H9 (cell line): ENCODE measurements around the gene COL4A1. TPM values are rescaled to one million over a fixed set of nuclear protein-coding genes. Genes with fewer than 3 reads are reported as not detected.

ENCODE experiments used
- DNase-seq: peaks from one replicate; pipeline ENCODE4 v3.0.0-alpha.2; 2017
- H2AFZ ChIP-seq: one replicate; pipeline ENCODE4 v1.6.1; 2013; ENCODE audit warnings: mild to moderate bottlenecking, low read length, control low read depth, moderate library complexity
- H2AK5ac ChIP-seq: 2 replicates; pipeline ENCODE4 v1.6.1; 2013; ENCODE audit warnings: low read length, control low read depth, mixed read lengths; ENCODE audit not compliant: insufficient read length
- H2BK120ac ChIP-seq: one replicate; pipeline ENCODE4 v1.6.1; 2013; ENCODE audit warnings: low read depth, mild to moderate bottlenecking, low read length, control low read depth, inconsistent platforms; ENCODE audit not compliant: poor library complexity, severe bottlenecking
- H2BK12ac ChIP-seq: 2 replicates; pipeline ENCODE4 v1.6.1; 2013; ENCODE audit warnings: low read length, control low read depth, mixed read lengths, low read depth; ENCODE audit not compliant: insufficient read length
- H2BK15ac ChIP-seq: 2 replicates; pipeline ENCODE4 v1.6.1; 2013; ENCODE audit warnings: low read depth, low read length, control low read depth
- H2BK20ac ChIP-seq: one replicate; pipeline ENCODE4 v1.6.1; 2013; ENCODE audit warnings: low read depth, mild to moderate bottlenecking, low read length, control low read depth, inconsistent platforms; ENCODE audit not compliant: poor library complexity, severe bottlenecking
- H2BK5ac ChIP-seq: 2 replicates; pipeline ENCODE4 v1.6.1; 2013; ENCODE audit warnings: low read length, control low read depth, mixed read lengths; ENCODE audit not compliant: insufficient read length
- H3K14ac ChIP-seq: 2 replicates; pipeline ENCODE4 v1.6.1; 2013; ENCODE audit warnings: low read length, control low read depth; ENCODE audit not compliant: insufficient read depth
- H3K18ac ChIP-seq: 2 replicates; pipeline ENCODE4 v1.6.1; 2013; ENCODE audit warnings: low read depth, mild to moderate bottlenecking, mixed read lengths, low read length, control low read depth; ENCODE audit not compliant: insufficient read length
- H3K23ac ChIP-seq: 2 replicates; pipeline ENCODE4 v1.6.1; 2013; ENCODE audit warnings: low read length, control low read depth, mixed read lengths, low read depth; ENCODE audit not compliant: insufficient read length
- H3K23me2 ChIP-seq: 2 replicates; pipeline ENCODE4 v1.6.1; 2013; ENCODE audit warnings: low read depth, mild to moderate bottlenecking, mixed read lengths, low read length, control low read depth; ENCODE audit not compliant: insufficient read length, poor library complexity, severe bottlenecking
- H3K27ac ChIP-seq: 2 replicates; pipeline ENCODE4 v1.5.1; 2013; ENCODE audit warnings: low read length, control low read depth, mixed read lengths, low read depth; ENCODE audit not compliant: insufficient read length
- H3K27me3 ChIP-seq: 2 replicates; pipeline ENCODE4 v1.6.1; 2013; ENCODE audit warnings: low read length, control low read depth, inconsistent platforms; ENCODE audit not compliant: insufficient read depth
- H3K4ac ChIP-seq: 2 replicates; pipeline ENCODE4 v1.6.1; 2013; ENCODE audit warnings: low read depth, mild to moderate bottlenecking, control low read depth, inconsistent platforms, low read length, moderate library complexity
- H3K4me1 ChIP-seq: 2 replicates; pipeline ENCODE4 v1.6.1; 2013; ENCODE audit warnings: low read length, control low read depth, inconsistent platforms; ENCODE audit not compliant: insufficient read depth
- H3K4me2 ChIP-seq: 2 replicates; pipeline ENCODE4 v1.6.1; 2013; ENCODE audit warnings: low read length, control low read depth, mixed read lengths; ENCODE audit not compliant: insufficient read length, insufficient read depth
- H3K56ac ChIP-seq: 2 replicates; pipeline ENCODE4 v1.6.1; 2013; ENCODE audit warnings: low read depth, mild to moderate bottlenecking, mixed read lengths, low read length, control low read depth; ENCODE audit not compliant: insufficient read length
- H3K79me1 ChIP-seq: 2 replicates; pipeline ENCODE4 v1.6.1; 2013; ENCODE audit warnings: low read depth, mild to moderate bottlenecking, moderate library complexity, low read length, control low read depth, inconsistent platforms; ENCODE audit not compliant: insufficient read depth, poor library complexity, severe bottlenecking
- H3K79me2 ChIP-seq: 2 replicates; pipeline ENCODE4 v1.6.1; 2013; ENCODE audit warnings: low read length, control low read depth, inconsistent platforms; ENCODE audit not compliant: insufficient read depth
- H3K9ac ChIP-seq: 2 replicates; pipeline ENCODE4 v1.6.1; 2013; ENCODE audit warnings: low read length, control low read depth, mixed read lengths; ENCODE audit not compliant: insufficient read length; ENCODE audit errors: extremely low read depth
- H3K9me3 ChIP-seq: one replicate; pipeline ENCODE4 v1.6.1; 2013; ENCODE audit warnings: low read depth, low read length, inconsistent platforms; ENCODE audit not compliant: control insufficient read depth
- H3T11ph ChIP-seq: one replicate; pipeline ENCODE4 v1.6.1; 2013; ENCODE audit warnings: mild to moderate bottlenecking, low read length, control low read depth, inconsistent platforms
- H4K20me1 ChIP-seq: one replicate; pipeline ENCODE4 v1.6.1; 2013; ENCODE audit not compliant: control insufficient read depth, insufficient read length, insufficient read depth
- H4K5ac ChIP-seq: 2 replicates; pipeline ENCODE4 v1.6.1; 2013; ENCODE audit warnings: low read depth, mild to moderate bottlenecking, mixed read lengths, low read length, control low read depth; ENCODE audit not compliant: insufficient read length
- H4K8ac ChIP-seq: replicated peaks from 2 replicates; pipeline ENCODE4 v1.6.1; 2013; ENCODE audit warnings: low read length, control low read depth, mixed read lengths, low read depth; ENCODE audit not compliant: insufficient read length
- H4K91ac ChIP-seq: 2 replicates; pipeline ENCODE4 v1.6.1; 2013; ENCODE audit warnings: low read depth, mild to moderate bottlenecking, moderate library complexity, mixed read lengths, low read length, control low read depth; ENCODE audit not compliant: insufficient read length
- H3K27ac Mint-ChIP-seq, 3 experiments: 2 replicates in 2 of 3; 3 replicates in 1 of 3; pipeline ENCODE4 v1.8.0; 2020 to 2021; ENCODE audit warnings: mixed read lengths in 3 of 3, mild to moderate bottlenecking in 1 of 3, moderate library complexity in 1 of 3
- H3K27me3 Mint-ChIP-seq: 2 replicates; pipeline ENCODE4 v1.8.0; 2021; ENCODE audit warnings: low read depth, mild to moderate bottlenecking, moderate library complexity, mixed read lengths
- H3K36me3 Mint-ChIP-seq, 3 experiments: 2 replicates in 2 of 3; 3 replicates in 1 of 3; pipeline ENCODE4 v1.8.0; 2020 to 2021; ENCODE audit warnings: low read depth in 3 of 3, mixed read lengths in 3 of 3; ENCODE audit not compliant: insufficient read depth in 1 of 3
- H3K4me1 Mint-ChIP-seq, 2 experiments: 2 replicates each; pipeline ENCODE4 v1.8.0; 2020; ENCODE audit warnings: mixed read lengths in 2 of 2
- H3K4me3 Mint-ChIP-seq, 2 experiments: 2 replicates in 1 of 2; 3 replicates in 1 of 2; pipeline ENCODE4 v1.8.0; 2020 to 2021; ENCODE audit warnings: mild to moderate bottlenecking in 2 of 2, mixed read lengths in 2 of 2, moderate library complexity in 1 of 2
- H3K9me3 Mint-ChIP-seq, 2 experiments: 2 replicates in 1 of 2; 3 replicates in 1 of 2; pipeline ENCODE4 v1.8.0; 2020; ENCODE audit warnings: mild to moderate bottlenecking in 2 of 2, mixed read lengths in 2 of 2, moderate library complexity in 1 of 2
- WGBS: extraction: QIAGEN DNeasy Blood & Tissue Kit; methylation state at CpG from one replicate; pipeline ENCODE4 v1.1.7; 2013; ENCODE audit warnings: missing lambda C conversion rate, low lambda C conversion rate, mixed read lengths; ENCODE audit not compliant: insufficient read length; ENCODE audit errors: extremely low coverage; 5-methylcytosine and 5-hydroxymethylcytosine counted together
- total RNA-seq: library from RNA; stranded (reverse); gene quantifications from 2 replicates; pipeline ENCODE4 v1.2.1, GENCODE V29; 2021
- TF ChIP-seq, protein P1 (sequence below): fragments of 200-600 bp; sonication (generic); conservative IDR thresholded peaks from 3 replicates; pipeline ENCODE4 v1.8.0; 2021; ENCODE audit warnings: antibody characterized with exemption, mild to moderate bottlenecking

Gene COL4A1
- total RNA-seq, 1 experiment from 2014 or later, result 73.1 TPM

DNA sequence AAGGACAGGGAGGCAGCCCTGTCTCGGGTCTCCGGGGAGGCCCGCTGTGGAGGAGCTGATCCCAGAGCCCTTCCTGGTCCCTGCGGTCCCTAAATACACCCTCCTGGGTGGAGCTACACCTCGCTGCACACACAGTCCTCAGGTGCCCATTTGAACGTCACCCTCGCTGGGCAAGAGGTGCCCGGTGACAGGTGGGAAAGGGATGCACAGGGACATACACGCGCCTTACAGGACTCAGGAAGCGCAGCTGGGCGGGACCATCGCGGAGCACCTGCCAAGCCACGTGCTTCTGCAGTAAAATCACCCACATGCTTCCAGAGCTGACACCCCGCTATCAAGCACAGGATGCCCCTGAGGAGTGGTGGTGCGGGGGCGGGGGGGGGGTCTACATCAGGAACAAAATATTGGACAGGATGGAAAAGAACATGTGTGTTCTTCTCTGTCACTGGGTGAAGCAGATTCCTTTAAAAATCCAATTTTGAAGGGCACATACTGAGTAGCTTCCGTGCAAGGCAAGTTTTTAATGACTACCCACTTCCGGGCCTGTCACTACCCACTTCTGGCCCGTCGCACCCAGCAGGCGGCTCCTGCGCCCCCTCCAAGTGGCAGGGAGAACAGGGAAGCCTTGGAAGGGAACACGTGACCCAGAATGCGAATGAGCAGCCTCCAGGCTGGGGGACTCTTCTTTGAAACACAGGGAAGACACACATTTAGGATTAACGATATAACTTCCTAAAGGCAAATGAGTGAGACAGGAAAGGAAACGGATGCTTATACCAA lies 78.9 kb downstream of the COL4A1 start:
- Histone ChIP-seq H3K9ac (no peak overlapping the region), H2BK120ac (no peak overlapping the region), H4K5ac (no peak overlapping the region), H3K23ac (no peak overlapping the region), H3K56ac (no peak overlapping the region), H3K79me1 (no peaks in the 10 kb centered on the region), H2AFZ (no peak overlapping the region), H3K9me3 (no peaks in the 10 kb centered on the region), H2AK5ac (no peak overlapping the region), H3K4me1 (no peaks in the 10 kb centered on the region; the same call in 1 of the 2 replicates), H3K79me2 (no peaks in the 10 kb centered on the region), H4K91ac (no peak overlapping the region), H2BK5ac (no peak overlapping the region), H3K4me2 (no peak overlapping the region), H3K4ac (no peak overlapping the region), H3K23me2 (no peaks in the 10 kb centered on the region), H2BK15ac (no peak overlapping the region), H4K20me1 (no peaks in the 10 kb centered on the region), H3K27ac (no peak overlapping the region), H3K18ac (no peak overlapping the region), H4K8ac (no peak overlapping the region), H2BK20ac (no peak overlapping the region), H2BK12ac (no peak overlapping the region), H3K27me3 (no peaks in the 10 kb centered on the region), H3K14ac (no peak overlapping the region; the same call in 1 of the 2 replicates), H3T11ph (no peak overlapping the region)
- peaks cover 0 to 10% of the 10 kb centered on the region in 2 experiments; a peak in 2 of 4 replicates for H3K4me1 Mint-ChIP-seq
- no peaks in the 10 kb centered on the region for H3K27me3 Mint-ChIP-seq
- WGBS, result no CpG with 5 or more reads among the region's 28 CpGs
- no peak for DNase-seq
- TF ChIP-seq, protein P1, sequence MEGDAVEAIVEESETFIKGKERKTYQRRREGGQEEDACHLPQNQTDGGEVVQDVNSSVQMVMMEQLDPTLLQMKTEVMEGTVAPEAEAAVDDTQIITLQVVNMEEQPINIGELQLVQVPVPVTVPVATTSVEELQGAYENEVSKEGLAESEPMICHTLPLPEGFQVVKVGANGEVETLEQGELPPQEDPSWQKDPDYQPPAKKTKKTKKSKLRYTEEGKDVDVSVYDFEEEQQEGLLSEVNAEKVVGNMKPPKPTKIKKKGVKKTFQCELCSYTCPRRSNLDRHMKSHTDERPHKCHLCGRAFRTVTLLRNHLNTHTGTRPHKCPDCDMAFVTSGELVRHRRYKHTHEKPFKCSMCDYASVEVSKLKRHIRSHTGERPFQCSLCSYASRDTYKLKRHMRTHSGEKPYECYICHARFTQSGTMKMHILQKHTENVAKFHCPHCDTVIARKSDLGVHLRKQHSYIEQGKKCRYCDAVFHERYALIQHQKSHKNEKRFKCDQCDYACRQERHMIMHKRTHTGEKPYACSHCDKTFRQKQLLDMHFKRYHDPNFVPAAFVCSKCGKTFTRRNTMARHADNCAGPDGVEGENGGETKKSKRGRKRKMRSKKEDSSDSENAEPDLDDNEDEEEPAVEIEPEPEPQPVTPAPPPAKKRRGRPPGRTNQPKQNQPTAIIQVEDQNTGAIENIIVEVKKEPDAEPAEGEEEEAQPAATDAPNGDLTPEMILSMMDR, result no peak
- H3K27ac Mint-ChIP-seq, result no peak overlapping the region
- H3K36me3 Mint-ChIP-seq, result no peaks in the 10 kb centered on the region; a peak in 1 of 7 replicates
- H3K4me3 Mint-ChIP-seq, result no peak overlapping the region
- no peaks in the 10 kb centered on the region for H3K9me3 Mint-ChIP-seq
